Liver (tissue), 9 donors: ENCODE results near the gene EGF. TPM values are rescaled to one million over a fixed set of nuclear protein-coding genes. Genes with fewer than 3 reads are reported as not detected.

ENCODE experiments used
- DNase-seq: peaks from one replicate; pipeline ENCODE4 v3.0.0-alpha.2; 2017; ENCODE audit warnings: low spot score
- H3K27ac ChIP-seq, 2 donors: one replicate each; pipeline ENCODE4 v1.7.0; 2013; ENCODE audit warnings: inconsistent platforms in 2 of 2, low read length in 2 of 2, control low read depth in 1 of 2, low read depth in 1 of 2, mild to moderate bottlenecking in 1 of 2
- H3K27me3 ChIP-seq, 4 donors: one replicate each; pipeline versions ENCODE4 v1.6.1 to v1.7.0; 2013; ENCODE audit warnings: low read length in 3 of 4, inconsistent platforms in 1 of 4, mild to moderate bottlenecking in 1 of 4, moderate library complexity in 1 of 4; ENCODE audit not compliant: control insufficient read depth in 4 of 4, insufficient read depth in 4 of 4
- H3K36me3 ChIP-seq, 4 donors: one replicate each; pipeline versions ENCODE4 v1.6.1 to v1.7.0; 2013; ENCODE audit warnings: low read length in 3 of 4, mild to moderate bottlenecking in 3 of 4, low read depth in 1 of 4, moderate library complexity in 1 of 4; ENCODE audit not compliant: control insufficient read depth in 4 of 4, insufficient read depth in 3 of 4
- H3K4me1 ChIP-seq, 4 donors: one replicate each; pipeline versions ENCODE4 v1.6.1 to v1.7.0; 2013; ENCODE audit warnings: low read length in 3 of 4, mild to moderate bottlenecking in 3 of 4, moderate library complexity in 1 of 4; ENCODE audit not compliant: control insufficient read depth in 4 of 4, insufficient read depth in 4 of 4
- H3K4me3 ChIP-seq, 3 donors: one replicate each; pipeline versions ENCODE4 v1.6.1 to v1.7.0; 2013; ENCODE audit warnings: low read length in 3 of 3, control low read depth in 1 of 3, low read depth in 1 of 3, mild to moderate bottlenecking in 1 of 3
- H3K9ac ChIP-seq, 2 donors: one replicate each; pipeline ENCODE4 v1.7.0; 2013; ENCODE audit warnings: low read length in 2 of 2, mild to moderate bottlenecking in 2 of 2, moderate library complexity in 2 of 2, control low read depth in 1 of 2, low read depth in 1 of 2
- H3K9me3 ChIP-seq, 4 donors: one replicate each; pipeline versions ENCODE4 v1.6.1 to v1.7.0; 2013; ENCODE audit warnings: low read length in 3 of 4; ENCODE audit not compliant: control insufficient read depth in 4 of 4
- ATF3 ChIP-seq: IDR thresholded peaks from 2 replicates; pipeline ENCODE4 v1.6.1; 2016; ENCODE audit warnings: antibody characterized with exemption
- CTCF ChIP-seq: fragments of 150-350 bp; IDR thresholded peaks from 2 replicates; pipeline ENCODE4 v1.5.1; 2017; ENCODE audit warnings: improper control_type of control experiment, low read depth, low read length; ENCODE audit not compliant: missing input control
- EGR1 ChIP-seq, 2 donors: IDR thresholded peaks; 2 replicates each; pipeline ENCODE4 v1.6.1; 2016 to 2018; ENCODE audit warnings: antibody characterized with exemption in 2 of 2, low read depth in 2 of 2
- FOXA1 ChIP-seq: IDR thresholded peaks from 2 replicates; pipeline ENCODE4 v1.6.1; 2016; ENCODE audit warnings: antibody characterized with exemption
- FOXA2 ChIP-seq: IDR thresholded peaks from 2 replicates; pipeline ENCODE4 v1.6.1; 2016; ENCODE audit warnings: antibody characterized with exemption
- GABPA ChIP-seq, 2 donors: IDR thresholded peaks in 1 of 2; conservative IDR thresholded peaks in 1 of 2; 2 replicates each; pipeline ENCODE4 v1.6.1; 2016; ENCODE audit warnings: antibody characterized with exemption in 2 of 2, mild to moderate bottlenecking in 1 of 2, moderate library complexity in 1 of 2
- HNF4A ChIP-seq, 2 donors: conservative IDR thresholded peaks; 2 replicates each; pipeline ENCODE4 v1.6.1; 2016; ENCODE audit warnings: antibody characterized with exemption in 2 of 2, mild to moderate bottlenecking in 2 of 2
- HNF4G ChIP-seq: IDR thresholded peaks from 2 replicates; pipeline ENCODE4 v1.6.1; 2016; ENCODE audit warnings: antibody characterized with exemption
- JUND ChIP-seq, 2 donors: IDR thresholded peaks; 2 replicates each; pipeline ENCODE4 v1.6.1; 2016; ENCODE audit warnings: antibody characterized with exemption in 2 of 2
- MAX ChIP-seq: IDR thresholded peaks from 2 replicates; pipeline ENCODE4 v1.6.1; 2016; ENCODE audit warnings: antibody characterized with exemption
- NR2F2 ChIP-seq: IDR thresholded peaks from 2 replicates; pipeline ENCODE4 v1.6.1; 2016; ENCODE audit warnings: antibody characterized with exemption
- RAD21 ChIP-seq, 2 donors: IDR thresholded peaks; 2 replicates each; pipeline ENCODE4 v1.6.1; 2016; ENCODE audit warnings: antibody characterized with exemption in 2 of 2, mild to moderate bottlenecking in 2 of 2
- RXRA ChIP-seq, 2 donors: IDR thresholded peaks; 2 replicates each; pipeline ENCODE4 v1.6.1; 2017 to 2018; ENCODE audit warnings: antibody characterized with exemption in 2 of 2, mild to moderate bottlenecking in 1 of 2
- SP1 ChIP-seq: IDR thresholded peaks from 2 replicates; pipeline ENCODE4 v1.6.1; 2018; ENCODE audit warnings: antibody characterized with exemption, mild to moderate bottlenecking
- TAF1 ChIP-seq: conservative IDR thresholded peaks from 2 replicates; pipeline ENCODE4 v1.6.1; 2016; ENCODE audit warnings: antibody characterized with exemption, mild to moderate bottlenecking
- YY1 ChIP-seq: IDR thresholded peaks from 2 replicates; pipeline ENCODE4 v1.6.1; 2016; ENCODE audit warnings: antibody characterized with exemption, mild to moderate bottlenecking
- ZBTB33 ChIP-seq: IDR thresholded peaks from 2 replicates; pipeline ENCODE4 v1.6.1; 2016; ENCODE audit warnings: antibody characterized with exemption
- WGBS: extraction: QIAGEN DNeasy Blood & Tissue Kit; methylation state at CpG from one replicate; pipeline ENCODE4 v1.1.7; 2013; 5-methylcytosine and 5-hydroxymethylcytosine counted together
- polyA plus RNA-seq, 2 donors: library from polyadenylated mRNA; stranded (reverse) in 1 of 2; unstranded in 1 of 2; fragments of 200-250 nt in 1 of 2; fragments of >200 nt in 1 of 2; fragmentation: Nextera tagmentation in 1 of 2; extraction: Ambion mirVana in 1 of 2; gene quantifications; one replicate each; pipeline versions ENCODE4 v1.2.1 to v1.2.3, GENCODE V29; 2013 to 2015
- total RNA-seq, 2 donors: library from RNA; depleted of rRNA; stranded (reverse); fragments of >200 nt; gene quantifications; one replicate each; pipeline ENCODE4 v1.2.3, GENCODE V29; 2014
- TF ChIP-seq, protein P1 (sequence below): IDR thresholded peaks from 2 replicates; pipeline ENCODE4 v1.6.1; 2016; ENCODE audit warnings: antibody characterized with exemption, mild to moderate bottlenecking
- donor health status: healthy.
- donor health status: healthy.
- donor health status: healthy.
- donor health status: healthy.
- donor health status: healthy.

Gene EGF
- total and polyA plus RNA-seq, 4 donors, result 0.65 TPM; not detected in 3

DNA sequence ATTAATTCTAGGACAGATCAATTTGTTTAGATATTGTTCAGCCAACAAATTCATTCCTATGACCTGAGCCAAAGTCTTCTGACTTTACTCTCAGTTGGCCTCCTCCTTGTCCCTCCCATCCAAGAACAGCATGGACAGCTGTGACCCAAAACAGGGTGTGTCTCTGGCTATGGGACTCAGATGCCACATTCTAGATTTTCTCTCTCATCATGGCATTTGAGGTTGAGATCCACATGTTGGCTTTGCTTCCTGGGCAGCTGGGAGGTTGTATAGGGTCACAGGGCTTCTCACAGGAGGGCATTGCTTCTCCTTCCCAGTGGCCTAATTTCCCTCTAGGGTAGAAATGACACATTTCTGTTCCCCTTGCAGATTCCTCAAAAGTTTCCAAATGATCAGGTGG lies 22.6 kb upstream of the EGF start:
- Histone ChIP-seq H3K4me3 (no peak overlapping the region), H3K9ac (no peak overlapping the region), H3K27ac (no peak overlapping the region), H3K27me3 (no peaks in the 10 kb centered on the region), H3K36me3 (no peaks in the 10 kb centered on the region), H3K9me3 (no peaks in the 10 kb centered on the region), H3K4me1 (no peaks in the 10 kb centered on the region)
- no peak for TF ChIP-seq YY1
- TF ChIP-seq EGR1 (IDR thresholded peaks at IDR 0.05; ENCODE audit: low read depth in 2 of 2), result no peak
- no peak for TF ChIP-seq RAD21 (IDR thresholded peaks at IDR 0.05)
- TF ChIP-seq MAX, result no peak
- TF ChIP-seq, protein P1, sequence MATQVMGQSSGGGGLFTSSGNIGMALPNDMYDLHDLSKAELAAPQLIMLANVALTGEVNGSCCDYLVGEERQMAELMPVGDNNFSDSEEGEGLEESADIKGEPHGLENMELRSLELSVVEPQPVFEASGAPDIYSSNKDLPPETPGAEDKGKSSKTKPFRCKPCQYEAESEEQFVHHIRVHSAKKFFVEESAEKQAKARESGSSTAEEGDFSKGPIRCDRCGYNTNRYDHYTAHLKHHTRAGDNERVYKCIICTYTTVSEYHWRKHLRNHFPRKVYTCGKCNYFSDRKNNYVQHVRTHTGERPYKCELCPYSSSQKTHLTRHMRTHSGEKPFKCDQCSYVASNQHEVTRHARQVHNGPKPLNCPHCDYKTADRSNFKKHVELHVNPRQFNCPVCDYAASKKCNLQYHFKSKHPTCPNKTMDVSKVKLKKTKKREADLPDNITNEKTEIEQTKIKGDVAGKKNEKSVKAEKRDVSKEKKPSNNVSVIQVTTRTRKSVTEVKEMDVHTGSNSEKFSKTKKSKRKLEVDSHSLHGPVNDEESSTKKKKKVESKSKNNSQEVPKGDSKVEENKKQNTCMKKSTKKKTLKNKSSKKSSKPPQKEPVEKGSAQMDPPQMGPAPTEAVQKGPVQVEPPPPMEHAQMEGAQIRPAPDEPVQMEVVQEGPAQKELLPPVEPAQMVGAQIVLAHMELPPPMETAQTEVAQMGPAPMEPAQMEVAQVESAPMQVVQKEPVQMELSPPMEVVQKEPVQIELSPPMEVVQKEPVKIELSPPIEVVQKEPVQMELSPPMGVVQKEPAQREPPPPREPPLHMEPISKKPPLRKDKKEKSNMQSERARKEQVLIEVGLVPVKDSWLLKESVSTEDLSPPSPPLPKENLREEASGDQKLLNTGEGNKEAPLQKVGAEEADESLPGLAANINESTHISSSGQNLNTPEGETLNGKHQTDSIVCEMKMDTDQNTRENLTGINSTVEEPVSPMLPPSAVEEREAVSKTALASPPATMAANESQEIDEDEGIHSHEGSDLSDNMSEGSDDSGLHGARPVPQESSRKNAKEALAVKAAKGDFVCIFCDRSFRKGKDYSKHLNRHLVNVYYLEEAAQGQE, result no peak
- no peak for TF ChIP-seq FOXA1
- no peak for TF ChIP-seq GABPA (IDR thresholded peaks at IDR 0.05 in 1 of 2, conservative IDR thresholded peaks at IDR 0.05 in 1 of 2)
- no peak for TF ChIP-seq ATF3
- no peak for TF ChIP-seq RXRA (IDR thresholded peaks at IDR 0.05)
- TF ChIP-seq ZBTB33, result no peak
- no peak for TF ChIP-seq TAF1
- no peak for TF ChIP-seq FOXA2
- TF ChIP-seq JUND (IDR thresholded peaks at IDR 0.05), result no peak
- TF ChIP-seq HNF4G, result no peak
- TF ChIP-seq HNF4A (conservative IDR thresholded peaks at IDR 0.05), result no peak
- DNase-seq, result no peak

DNA sequence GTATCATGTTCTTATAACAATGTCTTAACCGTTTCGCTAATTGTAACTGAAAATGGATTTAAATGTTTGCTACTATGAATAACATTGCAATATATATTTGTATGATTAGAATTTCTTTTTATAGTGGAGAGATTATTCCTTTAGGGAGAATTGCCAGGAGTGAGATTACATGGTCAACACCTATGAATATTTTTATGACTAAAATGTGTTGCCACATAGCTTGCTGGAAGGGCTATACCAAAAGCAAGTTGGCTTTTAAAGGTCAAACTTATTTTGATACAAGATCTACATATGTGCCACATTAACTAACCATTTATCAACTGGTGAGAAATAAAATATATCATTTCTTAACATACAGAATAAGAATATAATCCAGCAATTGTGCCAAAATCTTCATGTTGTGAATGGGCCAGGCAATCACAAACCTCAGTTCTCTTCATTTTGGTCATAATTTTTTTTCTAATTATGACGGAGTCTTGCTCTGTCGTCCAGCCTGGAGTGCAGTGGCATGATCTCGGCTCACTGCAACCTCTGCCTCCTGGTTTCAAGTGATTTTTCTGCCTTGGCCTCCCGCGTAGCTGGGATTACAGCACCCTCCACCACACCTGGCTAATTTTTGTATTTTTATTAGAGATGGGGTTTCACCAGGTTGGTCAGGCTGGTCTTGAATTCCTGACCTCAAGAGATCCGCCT lies 10.0 kb upstream of the EGF start:
- no peak overlapping the region for H3K9ac ChIP-seq
- peaks cover 0 to 1% (median 0%) of the 10 kb centered on the region in 4 donors for H3K9me3 ChIP-seq
- no peak for DNase-seq
- WGBS, result 94% methylated on average over 8 of the region's 8 CpGs
- no peak overlapping the region for H3K27ac ChIP-seq
- no peaks in the 10 kb centered on the region for H3K4me1 ChIP-seq
- no peaks in the 10 kb centered on the region for H3K27me3 ChIP-seq
- no peak overlapping the region for H3K4me3 ChIP-seq
- no peaks in the 10 kb centered on the region for H3K36me3 ChIP-seq
- TF ChIP-seq NR2F2 (no peak), GABPA (IDR thresholded peaks at IDR 0.05 in 1 of 2, conservative IDR thresholded peaks at IDR 0.05 in 1 of 2) (no peak), CTCF (no peak), JUND (IDR thresholded peaks at IDR 0.05) (no peak), FOXA1 (no peak), EGR1 (IDR thresholded peaks at IDR 0.05; ENCODE audit: low read depth in 2 of 2) (no peak), SP1 (no peak), HNF4A (conservative IDR thresholded peaks at IDR 0.05) (no peak), FOXA2 (no peak), RXRA (IDR thresholded peaks at IDR 0.05) (no peak), MAX (no peak)
- TF ChIP-seq, protein P1, result no peak
